ENCODE measurements around the gene RMI2.

Gene RMI2

DNA sequence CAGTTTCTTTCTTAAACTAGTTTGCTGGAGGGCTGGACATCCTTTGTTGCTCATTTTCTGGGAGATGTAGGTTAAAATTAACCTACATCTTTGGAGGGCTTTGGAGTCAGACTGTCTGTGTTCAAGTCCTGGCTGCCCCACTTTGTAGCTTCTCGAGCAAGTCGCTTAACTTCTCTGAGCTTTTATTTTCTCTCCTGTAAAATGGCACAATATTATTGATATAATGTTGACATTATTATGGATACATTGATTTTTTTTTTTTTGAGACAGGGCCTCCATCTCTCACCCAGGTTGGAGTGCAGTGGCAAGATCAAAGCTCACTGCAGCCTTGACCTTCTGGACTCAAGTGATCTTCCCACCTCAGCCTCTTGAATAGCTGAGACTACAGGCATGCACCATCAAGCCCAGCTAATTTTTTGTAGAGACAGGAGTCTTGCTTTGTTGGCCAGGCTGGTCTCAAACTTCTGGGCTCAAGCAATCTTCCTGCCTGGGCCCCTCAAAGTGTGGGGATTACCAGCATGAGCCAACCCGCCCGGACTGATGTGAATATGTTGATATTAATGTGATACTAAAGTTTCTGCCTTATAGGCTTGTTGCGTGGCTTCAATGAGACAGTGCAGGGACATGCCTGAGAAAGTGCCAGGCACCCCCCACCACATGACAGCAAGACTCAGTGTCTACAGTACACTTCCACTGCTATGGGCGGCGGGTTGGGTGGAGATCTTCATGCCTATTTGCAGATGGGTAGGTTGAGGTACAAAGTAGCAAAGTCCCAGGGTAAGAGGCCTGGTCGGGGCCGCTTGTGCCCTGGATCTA, 31.6 kb upstream of the RMI2 start:
- peaks cover 4% of the 10 kb centered on the region for H3K79me2 ChIP-seq (ENCODE audit: control insufficient read depth, insufficient read depth, low read length, poor library complexity)
- H3K79me1 ChIP-seq (ENCODE audit: low read length), result peaks cover 36% of the 10 kb centered on the region
- no peaks in the 10 kb centered on the region for H3K27me3 ChIP-seq (ENCODE audit: insufficient read depth, low read length)
- no peak overlapping the region for H3K4me2 ChIP-seq (ENCODE audit: low read length)
- peak overlapping the region; percentile 88 for H4K91ac ChIP-seq (ENCODE audit: low read depth, low read length)
- peaks cover 36 to 51% of the 10 kb centered on the region in 2 experiments for H3K4me1 ChIP-seq (ENCODE audit: control insufficient read depth in 1 of 2, insufficient read depth in 2 of 2, low read length in 2 of 2)
- no CpG with 5 or more reads among the region's 9 CpGs for WGBS (ENCODE audit: extremely low coverage, insufficient coverage, insufficient read length)
- no peak overlapping the region for H4K12ac ChIP-seq (ENCODE audit: low read depth, low read length)
- no peak for DNase-seq
- peak overlapping the region; percentile 79 for H2BK120ac ChIP-seq (ENCODE audit: insufficient read depth, low read length, poor library complexity)
- H3K27ac ChIP-seq (ENCODE audit: low read depth, low read length), result peak overlapping the region; percentile 75
- H2AK5ac ChIP-seq (ENCODE audit: low read length), result peak overlapping the region; percentile 56
- peak overlapping the region; percentile 20 for H2BK12ac ChIP-seq (ENCODE audit: low read length)
- no peak overlapping the region for H4K8ac ChIP-seq (ENCODE audit: low read depth, low read length)
- H3K4me3 ChIP-seq (ENCODE audit: low read depth, low read length), result no peak overlapping the region
- H3K36me3 ChIP-seq (ENCODE audit: control insufficient read depth in 1 of 2, insufficient read depth in 2 of 2, low read length in 2 of 2), result no peaks in the 10 kb centered on the region
- peak overlapping the region; percentile 30 for H3K14ac ChIP-seq (ENCODE audit: low read length)
- no peak overlapping the region for H2AFZ ChIP-seq (ENCODE audit: insufficient read depth, low read length, poor library complexity)
- H3K9me3 ChIP-seq (ENCODE audit: insufficient read depth, low read depth, low read length), result no peaks in the 10 kb centered on the region
- H3K9ac ChIP-seq (ENCODE audit: low read length), result no peak overlapping the region
- no peak overlapping the region for H3K4ac ChIP-seq (ENCODE audit: low read depth, low read length)
- H3K18ac ChIP-seq (ENCODE audit: low read length), result peak overlapping the region; percentile 5
- H2BK5ac ChIP-seq (ENCODE audit: low read depth, low read length, poor library complexity), result peak overlapping the region; percentile 59
- H3K23ac ChIP-seq (ENCODE audit: low read length), result no peak overlapping the region

- Histone ChIP-seq H2BK12ac (ENCODE audit: low read length) (peak overlapping the region; percentile 20), H3K18ac (ENCODE audit: low read length) (peak overlapping the region; percentile 24), H4K8ac (ENCODE audit: low read depth, low read length) (peak overlapping the region; percentile 21), H2AK5ac (ENCODE audit: low read length) (peak overlapping the region; percentile 56), H3K27ac (ENCODE audit: low read depth, low read length) (peak overlapping the region; percentile 75), H2BK5ac (ENCODE audit: low read depth, low read length, poor library complexity) (peak overlapping the region; percentile 28), H3K79me1 (ENCODE audit: low read length) (peaks cover 38% of the 10 kb centered on the region), H3K79me2 (ENCODE audit: control insufficient read depth, insufficient read depth, low read length, poor library complexity) (peaks cover 4% of the 10 kb centered on the region), H3K36me3 (ENCODE audit: control insufficient read depth in 1 of 2, insufficient read depth in 2 of 2, low read length in 2 of 2) (no peaks in the 10 kb centered on the region), H3K27me3 (ENCODE audit: insufficient read depth, low read length) (no peaks in the 10 kb centered on the region), H4K91ac (ENCODE audit: low read depth, low read length) (peak overlapping the region; percentile 88), H3K23ac (ENCODE audit: low read length) (no peak overlapping the region), H3K14ac (ENCODE audit: low read length) (peak overlapping the region; percentile 18), H3K9ac (ENCODE audit: low read length) (no peak overlapping the region), H2AFZ (ENCODE audit: insufficient read depth, low read length, poor library complexity) (no peak overlapping the region), H3K4me1 (ENCODE audit: control insufficient read depth in 1 of 2, insufficient read depth in 2 of 2, low read length in 2 of 2) (peaks cover 42 to 54% of the 10 kb centered on the region in 2 experiments), H3K9me3 (ENCODE audit: insufficient read depth, low read depth, low read length) (no peaks in the 10 kb centered on the region), H4K12ac (ENCODE audit: low read depth, low read length) (no peak overlapping the region), H3K4ac (ENCODE audit: low read depth, low read length) (peak overlapping the region; percentile 23), H3K4me3 (ENCODE audit: low read depth, low read length) (no peak overlapping the region), H2BK120ac (ENCODE audit: insufficient read depth, low read length, poor library complexity) (peak overlapping the region; percentile 79), H3K4me2 (ENCODE audit: low read length) (no peak overlapping the region)
- no CpG with 5 or more reads among the region's 8 CpGs for WGBS (ENCODE audit: extremely low coverage, insufficient coverage, insufficient read length)
- DNase-seq, result peak; percentile 49 to 62
Observed at GRCh38 chr16:11314309-11314894, 30.9 kb upstream of the RMI2 start.

- no peak overlapping the region for H4K12ac ChIP-seq (ENCODE audit: low read depth, low read length)
- no peak overlapping the region for H3K4me3 ChIP-seq (ENCODE audit: low read depth, low read length)
- peak overlapping the region; percentile 73 for H2BK12ac ChIP-seq (ENCODE audit: low read length)
- peak overlapping the region; percentile 53 for H3K18ac ChIP-seq (ENCODE audit: low read length)
- no peak overlapping the region for H2AK5ac ChIP-seq (ENCODE audit: low read length)
- no peaks in the 10 kb centered on the region for H3K36me3 ChIP-seq (ENCODE audit: control insufficient read depth in 1 of 2, insufficient read depth in 2 of 2, low read length in 2 of 2)
- H3K79me1 ChIP-seq (ENCODE audit: low read length), result peaks cover 38% of the 10 kb centered on the region
- H2BK120ac ChIP-seq (ENCODE audit: insufficient read depth, low read length, poor library complexity), result peak overlapping the region; percentile 84
- peak; percentile 73 to 79 for DNase-seq
- no peak overlapping the region for H3K23ac ChIP-seq (ENCODE audit: low read length)
- peak overlapping the region; percentile 56 for H4K8ac ChIP-seq (ENCODE audit: low read depth, low read length)
- H3K4me2 ChIP-seq (ENCODE audit: low read length), result peak overlapping the region; percentile 52
- peak overlapping the region; percentile 89 for H2BK5ac ChIP-seq (ENCODE audit: low read depth, low read length, poor library complexity)
- peak overlapping the region; percentile 96 for H4K91ac ChIP-seq (ENCODE audit: low read depth, low read length)
- H3K4ac ChIP-seq (ENCODE audit: low read depth, low read length), result no peak overlapping the region
- peak overlapping the region; percentile 74 for H3K27ac ChIP-seq (ENCODE audit: low read depth, low read length)
- H3K79me2 ChIP-seq (ENCODE audit: control insufficient read depth, insufficient read depth, low read length, poor library complexity), result peaks cover 4% of the 10 kb centered on the region
- no peaks in the 10 kb centered on the region for H3K9me3 ChIP-seq (ENCODE audit: insufficient read depth, low read depth, low read length)
- H2AFZ ChIP-seq (ENCODE audit: insufficient read depth, low read length, poor library complexity), result no peak overlapping the region
- no peak overlapping the region for H3K9ac ChIP-seq (ENCODE audit: low read length)
- no CpG with 5 or more reads among the region's 13 CpGs for WGBS (ENCODE audit: extremely low coverage, insufficient coverage, insufficient read length)
- H3K27me3 ChIP-seq (ENCODE audit: insufficient read depth, low read length), result no peaks in the 10 kb centered on the region
- peak overlapping the region; percentile 89 for H3K14ac ChIP-seq (ENCODE audit: low read length)
- H3K4me1 ChIP-seq (ENCODE audit: control insufficient read depth in 1 of 2, insufficient read depth in 2 of 2, low read length in 2 of 2), result peaks cover 45 to 53% of the 10 kb centered on the region in 2 experiments
Observed at GRCh38 chr16:11315510-11315909, 29.7 kb upstream of the RMI2 start.

DNA sequence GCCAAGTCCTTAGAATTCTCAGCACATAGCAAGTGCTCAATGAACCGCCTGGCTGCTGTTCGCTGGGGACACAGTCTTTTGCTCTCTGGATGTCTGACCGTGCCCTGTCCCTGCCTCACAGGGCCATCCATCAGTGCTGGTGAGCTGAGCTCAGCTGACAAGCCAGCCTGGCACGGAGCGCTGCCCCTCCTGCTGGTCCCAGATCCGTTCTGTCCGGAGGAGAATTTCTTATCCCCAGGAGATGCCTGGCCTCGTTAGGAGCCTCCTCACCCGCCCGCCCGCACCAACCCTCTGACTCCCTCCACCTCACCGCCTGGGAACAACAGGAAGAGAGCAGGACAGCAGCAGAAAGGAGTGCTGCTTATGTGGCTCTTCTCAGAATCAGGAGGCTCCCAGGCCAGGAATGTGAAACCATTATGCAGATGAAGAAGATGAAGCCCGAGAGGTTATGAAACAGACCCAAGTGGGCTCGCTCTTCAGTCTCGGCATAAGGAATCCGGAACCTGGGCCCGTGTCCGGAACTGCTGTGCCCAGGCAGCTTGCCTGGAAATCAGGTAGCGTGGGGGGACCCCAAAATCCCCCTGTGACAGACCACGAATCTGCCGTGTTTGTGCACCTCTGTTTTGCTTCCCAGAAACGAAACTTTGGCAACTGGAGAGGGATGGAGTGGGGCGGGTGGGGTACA, 28.8 kb upstream of the RMI2 start:
- Histone ChIP-seq H3K23ac (ENCODE audit: low read length) (no peak overlapping the region), H3K18ac (ENCODE audit: low read length) (peak overlapping the region; percentile 89), H4K12ac (ENCODE audit: low read depth, low read length) (peak overlapping the region; percentile 37), H3K4ac (ENCODE audit: low read depth, low read length) (peak overlapping the region; percentile 14), H4K8ac (ENCODE audit: low read depth, low read length) (peak overlapping the region; percentile 68), H3K79me1 (ENCODE audit: low read length) (peaks cover 38% of the 10 kb centered on the region), H3K9ac (ENCODE audit: low read length) (no peak overlapping the region), H3K27ac (ENCODE audit: low read depth, low read length) (peak overlapping the region; percentile 74), H2AFZ (ENCODE audit: insufficient read depth, low read length, poor library complexity) (no peak overlapping the region), H3K4me2 (ENCODE audit: low read length) (peak overlapping the region; percentile 52), H2BK12ac (ENCODE audit: low read length) (peak overlapping the region; percentile 97), H3K14ac (ENCODE audit: low read length) (peak overlapping the region; percentile 89), H2BK120ac (ENCODE audit: insufficient read depth, low read length, poor library complexity) (peak overlapping the region; percentile 84), H2AK5ac (ENCODE audit: low read length) (peak overlapping the region; percentile 66), H2BK5ac (ENCODE audit: low read depth, low read length, poor library complexity) (peak overlapping the region; percentile 89), H3K9me3 (ENCODE audit: insufficient read depth, low read depth, low read length) (no peaks in the 10 kb centered on the region), H3K4me1 (ENCODE audit: control insufficient read depth in 1 of 2, insufficient read depth in 2 of 2, low read length in 2 of 2) (peaks cover 45 to 51% of the 10 kb centered on the region in 2 experiments), H3K27me3 (ENCODE audit: insufficient read depth, low read length) (no peaks in the 10 kb centered on the region), H3K79me2 (ENCODE audit: control insufficient read depth, insufficient read depth, low read length, poor library complexity) (peaks cover 4% of the 10 kb centered on the region), H3K36me3 (ENCODE audit: control insufficient read depth in 1 of 2, insufficient read depth in 2 of 2, low read length in 2 of 2) (no peaks in the 10 kb centered on the region), H3K4me3 (ENCODE audit: low read depth, low read length) (no peak overlapping the region), H4K91ac (ENCODE audit: low read depth, low read length) (peak overlapping the region; percentile 96)
- no CpG with 5 or more reads among the region's 23 CpGs for WGBS (ENCODE audit: extremely low coverage, insufficient coverage, insufficient read length)
- DNase-seq, result peak in 1 of 2 donors; percentile 46

Measured in trophoblast cell (in vitro differentiated cells and primary cell).